Left kidney (tissue), 2 donors: ENCODE results near the gene SYNDIG1L. TPM values are rescaled to one million over a fixed set of nuclear protein-coding genes. Genes with fewer than 3 reads are reported as not detected.
"Not testable (repeated sequence)": the region's sequence is repeated elsewhere in the genome, so short reads cannot be mapped to it uniquely, and the experiment has no call there.

Experiments
- DNase-seq: peaks from one replicate; pipeline ENCODE4 v3.0.0-alpha.2; 2013
- polyA plus RNA-seq: library from polyadenylated mRNA; unstranded; fragments of 120-200 nt; gene quantifications from one replicate; pipeline ENCODE4 v1.2.1, GENCODE V29; 2013; ENCODE audit not compliant: insufficient read length

Gene SYNDIG1L
- polyA plus RNA-seq, 1 donor = 0.50 TPM

DNA sequence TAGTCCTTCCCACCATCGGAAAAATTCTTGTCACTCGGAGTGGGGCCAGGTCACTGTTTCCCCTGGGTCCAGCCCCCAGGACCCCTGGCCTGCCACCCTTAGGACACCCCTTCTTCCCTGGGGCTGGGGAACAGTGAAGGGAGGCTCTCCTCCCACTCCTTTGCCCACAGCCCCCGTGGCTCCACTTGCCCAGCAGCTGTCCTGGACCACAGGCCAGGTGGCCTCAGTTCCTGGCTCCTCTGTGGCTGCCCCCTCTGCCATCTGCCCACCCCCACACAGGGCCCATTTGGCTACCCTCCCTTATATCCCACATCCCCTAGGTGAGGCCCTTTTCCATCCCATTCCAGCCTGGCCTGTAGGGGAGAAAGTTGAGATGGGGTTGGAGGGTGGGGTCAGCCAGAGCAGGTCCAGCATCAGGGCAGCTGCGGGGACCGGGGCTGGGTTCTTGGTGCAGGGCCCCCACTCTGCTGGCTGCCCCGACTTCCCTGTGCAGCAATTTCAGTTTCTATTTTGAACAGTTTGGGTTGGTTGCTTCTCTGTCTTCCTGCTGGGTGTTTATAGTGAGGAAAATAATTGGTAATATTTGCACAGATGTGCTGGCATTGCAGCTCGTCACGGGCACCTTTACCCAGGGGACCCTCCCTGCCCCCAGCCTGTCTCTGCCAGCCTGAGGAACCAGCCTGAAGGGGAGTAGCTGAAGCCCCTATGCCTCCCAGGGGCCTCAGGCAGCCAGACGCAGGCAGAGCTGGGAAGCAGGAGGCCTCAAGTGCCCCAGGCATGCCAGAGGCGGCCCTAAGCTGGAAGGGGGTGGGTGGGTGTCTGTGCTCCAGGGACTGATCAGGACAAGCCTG is 23.4 kb downstream of the SYNDIG1L start:
- DNase-seq = no peak

- no peak for DNase-seq
Observed at GRCh38 chr14:74401504-74402241, 24.3 kb downstream of the SYNDIG1L start.

- DNase-seq = no peak
Observed at GRCh38 chr14:74400919-74401503, 25.0 kb downstream of the SYNDIG1L start.

GRCh38 chr14:74400031-74400685 is 25.9 kb downstream of the SYNDIG1L start:
- DNase-seq = no peak

GRCh38 chr14:74395094-74395493 is 30.9 kb downstream of the SYNDIG1L start:
- DNase-seq = no peak

DNA sequence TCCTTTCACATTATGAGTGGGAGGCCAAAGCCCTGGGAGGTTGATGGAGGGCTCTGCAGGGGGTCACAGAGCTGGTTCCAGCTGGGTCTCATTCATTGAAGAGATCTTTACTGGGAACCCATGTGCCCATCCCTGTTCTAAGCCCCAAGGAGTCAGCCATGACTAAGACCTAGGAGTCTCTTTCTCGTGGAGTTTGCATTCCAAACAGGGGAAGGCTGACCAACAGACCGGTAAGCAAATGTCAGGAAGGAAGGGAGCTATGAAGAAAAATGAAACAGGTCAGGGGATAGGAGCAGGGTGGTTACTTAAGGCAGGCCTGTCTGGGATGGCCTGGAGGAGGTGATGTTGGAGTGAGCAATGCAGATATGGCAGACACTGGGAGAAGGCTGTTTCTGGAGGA is 31.5 kb downstream of the SYNDIG1L start:
- no peak for DNase-seq

DNA sequence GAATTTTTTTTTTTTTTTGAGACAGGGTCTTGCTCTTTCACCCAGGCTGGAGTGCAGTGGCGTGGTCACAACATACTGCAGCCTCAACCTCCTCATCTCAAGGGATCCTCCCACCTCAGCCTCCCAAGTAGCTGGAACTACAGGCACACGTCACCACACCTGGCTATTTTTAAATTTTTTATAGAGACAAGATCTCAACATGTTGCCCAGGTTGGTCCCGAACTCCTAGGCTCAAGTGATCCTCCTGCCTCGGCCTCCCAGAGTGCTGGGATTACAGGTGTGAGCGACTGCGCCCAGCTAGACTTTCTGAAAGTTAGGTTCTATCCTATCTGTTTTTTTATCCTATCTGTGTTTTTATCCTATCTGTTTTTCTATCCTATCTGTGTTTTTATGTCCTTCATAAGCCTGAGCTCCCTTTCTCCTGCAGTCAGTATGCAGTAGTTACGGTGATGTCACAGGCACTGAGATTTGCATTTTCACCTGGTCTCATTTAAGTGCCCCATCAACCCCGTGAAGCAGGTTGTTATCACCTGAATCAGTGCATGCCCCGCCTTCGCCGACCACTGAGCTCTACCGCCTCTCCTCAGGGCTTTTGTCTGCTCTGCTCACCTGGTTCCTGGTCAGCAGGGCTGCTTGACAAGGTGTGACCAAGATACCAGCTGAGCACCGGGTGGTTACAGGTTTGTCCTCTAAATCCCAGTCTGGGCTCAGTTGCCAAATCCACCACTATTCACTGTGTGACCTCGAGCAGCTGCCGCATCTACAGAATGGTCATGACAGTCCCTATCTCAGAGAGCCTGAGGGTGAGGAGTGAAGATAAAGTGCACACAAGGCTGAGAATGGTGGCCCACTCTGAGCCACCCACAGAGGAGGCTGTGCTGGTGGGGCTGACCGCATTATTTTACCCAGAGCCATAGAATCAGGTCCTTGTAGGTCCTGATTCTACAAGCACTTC is 33.1 kb downstream of the SYNDIG1L start:
- no peak for DNase-seq

DNA sequence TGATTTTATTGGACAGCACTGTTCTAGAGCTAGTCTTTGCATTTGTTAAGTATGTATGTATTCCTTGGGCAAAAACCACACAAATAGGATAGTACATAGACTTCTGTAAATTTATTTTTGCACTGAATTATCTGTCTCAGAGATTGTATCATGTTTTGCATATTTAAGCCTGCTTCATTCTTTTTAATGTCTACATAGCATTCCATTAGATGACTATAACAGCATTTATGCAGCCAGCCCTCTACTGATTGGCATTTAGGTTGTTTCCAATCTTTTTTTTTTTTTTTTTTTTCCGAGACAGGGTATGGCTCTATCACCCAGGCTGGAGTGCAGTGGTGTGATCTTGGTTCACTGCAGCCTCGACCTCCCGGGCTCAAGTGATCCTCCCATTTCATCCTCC is 34.5 kb downstream of the SYNDIG1L start:
- no peak for DNase-seq

GRCh38 chr14:74390505-74390904 is 35.5 kb downstream of the SYNDIG1L start:
- DNase-seq = not testable (repeated sequence)

DNA sequence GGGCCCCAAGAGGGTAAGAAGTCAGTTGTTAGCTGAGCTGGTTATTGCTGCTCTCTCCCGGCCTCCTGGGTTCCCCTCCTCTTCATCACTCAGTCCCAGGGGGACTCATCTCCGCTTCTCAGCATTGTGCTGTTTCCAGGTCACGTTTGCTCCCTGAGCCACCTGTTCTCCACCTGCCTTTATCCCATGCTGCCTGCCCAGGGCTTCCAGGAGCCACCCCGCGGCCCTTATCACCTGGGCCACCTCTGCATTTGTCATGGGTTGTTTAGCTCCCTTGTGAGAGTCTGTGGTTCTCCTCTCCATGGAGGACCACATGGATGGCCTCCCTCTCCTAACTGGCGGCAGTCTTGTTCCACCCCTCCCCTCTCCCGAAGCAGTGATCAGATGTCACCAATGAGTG is 36.0 kb downstream of the SYNDIG1L start:
- no peak for DNase-seq

GRCh38 chr14:74382231-74382630 is 43.8 kb downstream of the SYNDIG1L start:
- DNase-seq = no peak

- DNase-seq = not testable (repeated sequence)
Observed at GRCh38 chr14:74381571-74381970, 44.4 kb downstream of the SYNDIG1L start.

- DNase-seq = no peak
Observed at GRCh38 chr14:74380845-74381244, 45.2 kb downstream of the SYNDIG1L start.

DNA sequence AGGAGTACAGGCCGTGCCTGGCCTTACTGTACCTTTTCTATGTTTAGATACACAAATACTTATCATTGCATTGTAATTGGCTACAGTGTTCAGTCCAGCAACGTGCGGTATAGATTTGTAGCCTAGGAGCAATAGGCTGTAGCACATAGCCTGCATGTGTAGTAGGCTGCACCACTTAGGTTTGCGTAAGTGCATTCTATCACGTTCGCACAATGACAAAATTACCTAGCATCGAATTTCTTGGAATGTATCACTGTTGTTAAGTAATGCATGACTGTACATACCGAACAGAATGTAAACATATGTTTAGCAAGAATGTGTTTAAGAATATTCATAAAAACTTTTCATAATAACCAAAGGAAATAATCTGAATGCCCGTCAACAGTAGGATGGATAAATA is 45.8 kb downstream of the SYNDIG1L start:
- DNase-seq = no peak

DNA sequence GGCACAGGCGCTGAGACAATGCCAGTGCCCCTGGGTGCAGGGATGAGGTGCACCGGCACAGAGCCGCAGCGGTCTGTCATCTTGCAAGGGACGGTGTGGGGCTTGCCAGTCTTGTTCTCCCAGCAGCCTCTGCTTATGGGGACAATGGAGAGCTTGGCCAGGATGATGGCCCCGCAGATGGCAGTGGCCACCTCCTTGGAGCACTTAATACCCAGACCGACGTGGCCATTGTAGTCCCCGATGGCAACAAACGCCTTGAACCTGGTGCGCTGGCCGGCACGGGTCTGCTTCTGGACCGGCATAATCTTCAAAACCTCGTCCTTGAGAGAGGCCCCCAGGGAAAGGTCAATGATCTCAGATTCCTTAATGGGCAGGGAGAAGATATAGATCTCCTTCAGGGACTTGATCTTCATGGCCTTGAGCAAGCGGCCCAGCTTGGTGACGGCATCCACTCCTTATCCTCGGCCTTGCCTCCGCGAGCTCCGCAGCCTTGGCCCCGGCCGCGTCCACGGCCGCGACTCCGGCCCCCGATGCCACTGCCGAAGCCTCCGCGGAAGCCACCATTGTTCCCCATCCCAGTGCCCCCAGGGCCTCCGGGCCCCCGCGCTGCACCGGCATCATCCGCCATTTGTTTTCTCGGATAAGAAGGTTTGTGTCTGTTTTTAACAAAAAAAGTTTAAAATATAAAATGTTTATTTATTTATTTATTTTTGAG is 47.9 kb downstream of the SYNDIG1L start:
- no peak for DNase-seq

- no peak for DNase-seq
Observed at GRCh38 chr14:74368441-74368840, 57.6 kb downstream of the SYNDIG1L start.

GRCh38 chr14:74368026-74368425 is 58.0 kb downstream of the SYNDIG1L start:
- DNase-seq = no peak

GRCh38 chr14:74364271-74364880 is 61.6 kb downstream of the SYNDIG1L start:
- no peak for DNase-seq

GRCh38 chr14:74362361-74362915 is 63.6 kb downstream of the SYNDIG1L start:
- peak; percentile 65 for DNase-seq

DNA sequence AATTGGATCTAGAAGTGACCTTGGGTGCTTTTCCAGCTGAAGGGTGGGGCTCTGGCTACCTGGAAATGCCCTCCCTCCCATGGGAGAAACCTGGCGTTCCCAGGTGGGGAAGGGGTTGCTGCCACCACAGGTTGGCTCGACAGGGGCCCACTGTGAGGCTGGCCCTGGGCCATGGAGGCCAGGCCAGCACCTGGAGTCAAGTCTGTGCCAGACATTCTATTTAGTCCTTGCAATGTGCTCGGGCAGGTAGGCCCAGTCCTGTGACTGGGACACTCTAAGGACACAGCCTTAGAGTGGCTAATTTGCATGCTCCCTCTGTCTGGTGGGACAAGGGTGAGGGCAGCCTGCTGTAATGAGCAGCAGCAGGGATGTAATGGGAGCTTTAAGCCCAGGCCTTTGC is 65.8 kb downstream of the SYNDIG1L start:
- no peak for DNase-seq
